ENCODE measurements around the gene CYFIP2.

The CYFIP2 gene

DNA sequence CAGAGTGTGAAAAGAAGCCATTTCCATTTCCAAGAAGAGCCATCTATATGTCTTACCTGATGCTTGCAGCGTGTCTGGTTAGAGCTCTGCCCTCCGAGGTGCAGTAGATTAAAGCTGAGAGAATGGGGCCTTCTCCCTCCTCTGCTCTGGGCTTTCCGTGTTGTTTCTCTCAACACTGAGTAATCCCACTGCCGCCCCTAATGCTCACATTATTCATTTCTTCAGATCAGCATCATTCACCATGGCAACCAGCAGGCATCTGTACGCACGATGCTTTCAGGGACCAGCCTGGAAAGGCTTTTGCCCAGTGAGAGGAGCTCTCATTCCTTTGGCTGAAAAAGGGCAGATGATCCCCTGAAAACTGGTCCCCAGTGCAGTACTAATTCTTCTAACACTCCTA, 79.6 kb downstream of the CYFIP2 start:
- Histone ChIP-seq H3K4me2 (ENCODE audit: low read length) (no peak overlapping the region), H4K20me1 (ENCODE audit: insufficient read depth, low read length) (no peaks in the 10 kb centered on the region), H3K9ac (ENCODE audit: low read length) (no peak overlapping the region), H3K27ac (ENCODE audit: low read depth, low read length, poor library complexity, severe bottlenecking) (no peak overlapping the region), H3K9me3 (ENCODE audit: low read length) (no peaks in the 10 kb centered on the region), H3K36me3 (ENCODE audit: insufficient read depth, low read length) (peaks cover 88% of the 10 kb centered on the region), H3K4me3 (ENCODE audit: low read depth, low read length, poor library complexity, severe bottlenecking) (no peak overlapping the region), H3K79me2 (ENCODE audit: insufficient read depth, low read length) (no peaks in the 10 kb centered on the region), H3F3A (ENCODE audit: insufficient read depth, low read length) (no peaks in the 10 kb centered on the region), H3K9me2 (ENCODE audit: low read depth, low read length) (no peaks in the 10 kb centered on the region), H3K4me1 (ENCODE audit: insufficient read depth, low read length, severe bottlenecking) (no peaks in the 10 kb centered on the region), H2AFZ (ENCODE audit: low read length) (no peak overlapping the region), H3K27me3 (ENCODE audit: insufficient read depth, low read length) (no peaks in the 10 kb centered on the region)
- TF ChIP-seq, protein P1, sequence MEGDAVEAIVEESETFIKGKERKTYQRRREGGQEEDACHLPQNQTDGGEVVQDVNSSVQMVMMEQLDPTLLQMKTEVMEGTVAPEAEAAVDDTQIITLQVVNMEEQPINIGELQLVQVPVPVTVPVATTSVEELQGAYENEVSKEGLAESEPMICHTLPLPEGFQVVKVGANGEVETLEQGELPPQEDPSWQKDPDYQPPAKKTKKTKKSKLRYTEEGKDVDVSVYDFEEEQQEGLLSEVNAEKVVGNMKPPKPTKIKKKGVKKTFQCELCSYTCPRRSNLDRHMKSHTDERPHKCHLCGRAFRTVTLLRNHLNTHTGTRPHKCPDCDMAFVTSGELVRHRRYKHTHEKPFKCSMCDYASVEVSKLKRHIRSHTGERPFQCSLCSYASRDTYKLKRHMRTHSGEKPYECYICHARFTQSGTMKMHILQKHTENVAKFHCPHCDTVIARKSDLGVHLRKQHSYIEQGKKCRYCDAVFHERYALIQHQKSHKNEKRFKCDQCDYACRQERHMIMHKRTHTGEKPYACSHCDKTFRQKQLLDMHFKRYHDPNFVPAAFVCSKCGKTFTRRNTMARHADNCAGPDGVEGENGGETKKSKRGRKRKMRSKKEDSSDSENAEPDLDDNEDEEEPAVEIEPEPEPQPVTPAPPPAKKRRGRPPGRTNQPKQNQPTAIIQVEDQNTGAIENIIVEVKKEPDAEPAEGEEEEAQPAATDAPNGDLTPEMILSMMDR (IDR thresholded peaks at IDR 0.05; ENCODE audit: low read length) = no peak
- TF ChIP-seq EZH2 (IDR thresholded peaks at IDR 0.05; ENCODE audit: borderline replicate concordance, low read length) = no peak

DNA sequence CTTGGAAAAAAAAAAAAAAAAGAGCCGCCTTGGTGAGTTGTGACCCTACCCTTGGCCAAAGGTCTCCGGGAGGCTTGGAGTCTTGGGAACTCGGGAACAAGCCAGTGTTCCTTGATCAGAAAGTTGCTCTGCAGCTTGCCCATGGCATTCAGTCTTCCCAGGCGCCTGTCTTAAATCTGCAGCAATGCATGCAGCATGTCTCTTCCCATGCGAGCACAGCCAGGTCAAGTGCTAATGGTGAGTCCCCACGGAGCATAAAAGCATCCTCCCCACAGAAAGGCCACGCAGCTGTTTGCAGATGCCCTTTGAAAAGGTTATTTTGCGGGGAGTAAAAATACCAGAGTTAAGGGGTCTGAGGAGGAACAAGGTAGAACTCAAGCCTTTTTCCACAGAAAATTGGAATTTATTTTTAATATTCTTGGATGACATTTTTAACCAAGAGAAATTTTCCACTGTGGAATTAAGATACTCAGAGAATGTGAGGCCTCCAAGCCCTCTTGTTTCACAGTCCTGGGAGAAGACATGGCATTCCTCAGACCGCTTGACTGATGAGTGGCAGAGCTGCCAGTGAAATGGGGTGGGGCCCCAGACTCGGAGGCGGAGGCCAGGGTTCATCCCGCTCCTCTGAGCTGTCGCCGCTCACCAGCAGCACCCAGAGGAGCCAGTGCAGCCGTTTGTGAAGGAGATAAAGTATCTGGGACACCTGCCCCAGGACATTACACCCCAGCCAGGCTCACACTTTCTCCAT, 81.6 kb downstream of the CYFIP2 start:
- no peak for TF ChIP-seq EZH2 (IDR thresholded peaks at IDR 0.05; ENCODE audit: borderline replicate concordance, low read length)
- TF ChIP-seq, protein P1 (IDR thresholded peaks at IDR 0.05; ENCODE audit: low read length) = no peak
- Histone ChIP-seq H2AFZ (ENCODE audit: low read length) (no peak overlapping the region), H3K9ac (ENCODE audit: low read length) (no peak overlapping the region), H3K4me3 (ENCODE audit: low read depth, low read length, poor library complexity, severe bottlenecking) (no peak overlapping the region), H3K79me2 (ENCODE audit: insufficient read depth, low read length) (no peaks in the 10 kb centered on the region), H3K27ac (ENCODE audit: low read depth, low read length, poor library complexity, severe bottlenecking) (no peak overlapping the region), H4K20me1 (ENCODE audit: insufficient read depth, low read length) (no peaks in the 10 kb centered on the region), H3K36me3 (ENCODE audit: insufficient read depth, low read length) (peaks cover 87% of the 10 kb centered on the region), H3K4me1 (ENCODE audit: insufficient read depth, low read length, severe bottlenecking) (no peaks in the 10 kb centered on the region), H3K4me2 (ENCODE audit: low read length) (no peak overlapping the region), H3K27me3 (ENCODE audit: insufficient read depth, low read length) (no peaks in the 10 kb centered on the region), H3F3A (ENCODE audit: insufficient read depth, low read length) (no peaks in the 10 kb centered on the region), H3K9me2 (ENCODE audit: low read depth, low read length) (no peaks in the 10 kb centered on the region), H3K9me3 (ENCODE audit: low read length) (no peaks in the 10 kb centered on the region)

DNA sequence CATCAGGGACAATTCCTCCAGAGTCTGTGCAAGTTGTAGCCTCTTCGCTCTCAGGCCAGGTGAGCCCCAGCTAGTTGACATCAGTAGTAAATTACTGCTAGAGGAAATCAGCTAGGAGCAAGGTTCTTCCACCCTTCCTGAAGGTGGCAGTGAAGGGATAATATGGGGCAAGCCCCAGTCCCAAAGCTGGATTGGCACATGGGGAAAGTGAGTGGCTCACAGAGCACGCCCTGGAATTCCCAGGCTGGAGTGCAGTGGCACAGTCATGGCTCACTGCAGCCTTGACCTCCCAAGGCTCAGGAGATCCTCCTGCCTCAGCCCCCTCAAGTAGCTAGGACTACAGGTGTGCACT, 82.1 kb downstream of the CYFIP2 start:
- Histone ChIP-seq H3K9ac (ENCODE audit: low read length) (no peak overlapping the region), H3K9me3 (ENCODE audit: low read length) (no peaks in the 10 kb centered on the region), H3K4me3 (ENCODE audit: low read depth, low read length, poor library complexity, severe bottlenecking) (no peak overlapping the region), H3F3A (ENCODE audit: insufficient read depth, low read length) (no peaks in the 10 kb centered on the region), H3K27me3 (ENCODE audit: insufficient read depth, low read length) (no peaks in the 10 kb centered on the region), H3K27ac (ENCODE audit: low read depth, low read length, poor library complexity, severe bottlenecking) (no peak overlapping the region), H4K20me1 (ENCODE audit: insufficient read depth, low read length) (no peaks in the 10 kb centered on the region), H3K79me2 (ENCODE audit: insufficient read depth, low read length) (no peaks in the 10 kb centered on the region), H3K36me3 (ENCODE audit: insufficient read depth, low read length) (peaks cover 87% of the 10 kb centered on the region), H3K4me1 (ENCODE audit: insufficient read depth, low read length, severe bottlenecking) (no peaks in the 10 kb centered on the region), H3K4me2 (ENCODE audit: low read length) (no peak overlapping the region), H3K9me2 (ENCODE audit: low read depth, low read length) (no peaks in the 10 kb centered on the region), H2AFZ (ENCODE audit: low read length) (no peak overlapping the region)
- no peak for TF ChIP-seq EZH2 (IDR thresholded peaks at IDR 0.05; ENCODE audit: borderline replicate concordance, low read length)
- TF ChIP-seq, protein P1 (IDR thresholded peaks at IDR 0.05; ENCODE audit: low read length) = no peak
